Stromal cell of bone marrow (primary cell): ENCODE measurements around the gene CAVIN2.

ENCODE experiments used
- DNase-seq: peaks from one replicate; pipeline ENCODE4 v3.0.0-alpha.2; 2012; ENCODE audit warnings: low read depth

The CAVIN2 gene

DNA sequence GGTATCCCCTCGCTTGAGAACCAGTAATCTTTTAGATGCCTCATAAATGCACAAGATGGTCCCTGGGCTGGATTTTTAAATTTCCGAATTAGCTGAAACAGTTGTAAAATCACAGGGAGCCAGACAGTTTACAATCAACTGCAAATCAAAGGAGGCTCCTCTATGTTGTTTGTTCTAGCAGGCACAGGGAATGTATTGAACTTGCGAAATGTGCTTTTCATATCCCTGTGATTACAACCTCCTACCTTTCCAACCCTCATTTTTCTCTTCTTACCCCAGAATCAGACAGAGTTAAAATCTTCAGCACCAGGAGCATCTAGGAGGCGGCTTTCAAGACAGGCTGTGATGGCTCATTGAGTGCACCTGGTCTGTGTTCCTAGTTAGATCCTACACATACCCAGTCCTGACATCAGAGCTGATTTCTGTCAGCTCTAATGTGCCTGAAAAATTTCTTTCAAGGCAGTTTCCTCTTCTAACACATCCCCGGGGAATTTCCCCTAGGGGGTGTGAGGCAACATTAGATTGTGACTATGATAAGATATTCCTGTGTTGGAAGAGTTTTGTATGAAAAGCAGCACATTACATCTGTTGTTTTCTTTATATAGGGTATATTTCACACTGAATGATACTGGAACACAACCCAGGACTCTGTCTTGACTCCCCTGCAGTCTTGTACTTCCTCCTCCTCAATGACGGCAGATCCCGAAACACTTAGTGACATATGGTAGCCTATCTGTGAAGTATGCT, 17.9 kb upstream of the CAVIN2 start:
- no peak for DNase-seq

DNA sequence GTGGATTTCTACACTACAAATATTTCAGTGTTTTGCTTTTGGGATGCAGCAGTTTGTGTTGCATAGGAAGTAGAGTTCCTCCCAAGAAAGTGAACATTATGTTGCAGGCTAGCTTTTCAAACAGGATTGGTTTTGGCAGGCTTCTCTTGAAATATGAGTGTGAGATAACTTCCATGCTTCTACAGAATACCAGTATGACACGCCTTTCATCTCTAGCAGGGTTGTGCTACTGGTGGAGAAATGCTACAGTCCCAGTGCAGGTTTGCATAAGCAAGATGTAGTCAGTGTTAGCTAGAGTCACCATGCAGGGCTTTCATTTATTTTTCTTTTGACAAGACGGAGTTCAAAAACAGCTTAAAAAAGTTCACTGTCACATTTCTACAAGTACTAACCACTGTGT, 17.1 kb upstream of the CAVIN2 start:
- no peak for DNase-seq

DNA sequence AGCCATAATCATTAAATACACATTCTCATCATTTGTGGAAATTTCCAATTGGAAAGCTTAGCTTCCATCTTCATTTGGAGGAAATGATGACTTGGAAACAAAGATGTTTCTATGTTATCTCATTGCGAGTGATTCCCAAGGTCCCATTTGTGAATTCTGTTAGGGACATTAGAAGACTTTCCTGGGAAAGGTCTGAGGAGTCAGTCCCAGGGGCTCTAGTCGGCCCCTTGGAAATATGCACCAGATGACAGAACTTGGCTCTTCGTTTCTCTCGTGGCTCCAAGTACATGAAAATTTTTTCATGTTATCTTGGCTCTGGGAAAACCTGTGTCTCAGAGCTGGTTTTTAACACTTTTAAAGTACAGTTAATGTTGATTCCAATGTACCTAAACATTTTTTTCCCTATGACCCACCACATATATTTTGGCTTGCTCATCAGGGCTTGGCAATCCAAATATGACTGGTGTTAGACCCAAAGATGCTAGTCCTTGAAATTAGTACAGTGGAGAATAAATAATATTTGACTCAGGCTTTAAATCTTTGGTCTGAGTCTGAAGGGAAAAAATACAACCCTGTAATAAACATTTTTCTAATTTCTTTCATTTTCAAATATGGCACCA, 15.4 kb upstream of the CAVIN2 start:
- DNase-seq = no peak

- DNase-seq = no peak
These were observed 14.0 kb upstream of the CAVIN2 start for GRCh38 chr2:191860760-191861466.

GRCh38 chr2:191859681-191860080, 12.8 kb upstream of the CAVIN2 start:
- no peak for DNase-seq

DNA sequence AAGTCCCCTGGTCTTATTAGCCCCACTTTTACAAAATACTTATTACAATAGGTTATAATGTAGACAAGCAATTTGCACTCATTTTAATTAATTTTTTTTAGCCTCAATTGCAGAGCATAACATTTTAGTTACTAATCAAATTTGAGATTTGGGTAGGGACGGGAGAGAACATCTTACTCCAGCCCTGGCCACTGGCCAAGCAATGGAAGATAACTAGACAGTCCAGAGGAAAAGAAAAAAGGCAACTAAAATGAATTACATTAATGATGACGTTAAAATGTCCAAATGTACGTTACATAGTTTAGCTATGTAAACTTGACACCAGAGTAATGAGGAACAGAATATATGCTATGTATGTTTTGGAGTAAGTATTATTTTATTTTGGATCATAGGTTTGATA, 11.0 kb upstream of the CAVIN2 start:
- DNase-seq = no peak

DNA sequence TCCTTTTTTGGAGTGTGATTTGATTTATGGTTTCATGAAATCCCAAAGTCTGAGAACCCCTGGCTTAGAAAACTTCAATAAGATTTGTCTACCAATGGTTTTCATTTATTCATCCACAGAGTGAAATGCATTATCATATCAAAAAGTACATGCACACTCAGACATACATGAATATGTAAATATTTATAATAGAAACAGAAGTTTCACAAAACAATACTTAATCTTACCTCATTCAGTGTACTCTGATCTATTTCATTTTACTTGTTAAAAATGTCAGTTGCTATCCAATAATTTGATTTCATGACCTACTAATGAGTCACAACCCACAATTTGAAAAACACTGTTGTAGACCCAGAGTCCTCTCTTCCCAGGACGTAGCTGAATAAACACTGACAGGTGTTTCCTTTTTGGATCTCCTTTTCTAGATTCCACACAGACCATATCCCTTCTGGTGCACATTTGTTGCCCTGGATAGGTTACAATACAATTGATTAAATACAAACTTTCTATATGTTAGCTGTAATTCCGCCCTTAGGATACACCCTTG, 10.4 kb upstream of the CAVIN2 start:
- no peak for DNase-seq

DNA sequence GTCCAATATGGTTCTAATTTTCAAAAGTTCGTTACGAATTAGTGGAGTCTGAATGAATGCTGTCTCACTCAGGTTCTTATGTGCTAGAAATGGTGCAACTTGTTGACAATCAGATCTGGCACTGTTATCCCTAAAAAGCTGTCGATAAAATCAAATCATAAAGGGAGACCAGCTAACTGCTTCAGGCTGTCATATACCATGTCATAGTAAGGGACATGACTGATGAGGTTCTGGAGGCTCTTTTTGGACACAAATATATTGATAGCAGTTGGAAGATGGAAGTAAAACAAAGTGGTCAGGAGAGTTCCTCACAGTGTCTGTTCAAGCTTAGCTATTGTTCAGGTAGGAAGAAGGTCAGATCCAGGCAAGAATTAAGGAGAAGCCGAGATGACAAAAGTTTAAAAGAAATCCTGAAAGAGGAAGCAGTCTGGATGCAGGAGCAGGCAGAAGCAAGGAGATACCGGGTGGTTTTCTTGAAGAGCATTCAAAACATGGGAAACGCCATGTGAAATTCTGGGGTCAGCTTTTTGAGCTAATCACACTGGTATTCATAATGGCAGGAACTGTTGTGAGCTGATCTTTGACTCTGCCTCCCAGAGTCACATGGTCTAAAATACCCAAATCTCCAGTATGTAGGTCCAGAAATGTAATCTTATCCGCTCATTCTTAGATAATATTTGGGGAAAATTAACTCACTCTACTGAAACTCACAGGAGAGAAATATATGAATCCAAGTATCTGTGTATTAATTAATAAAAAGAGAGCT, 9.4 kb upstream of the CAVIN2 start:
- DNase-seq = no peak

GRCh38 chr2:191855382-191855781, 8.5 kb upstream of the CAVIN2 start:
- no peak for DNase-seq

DNA sequence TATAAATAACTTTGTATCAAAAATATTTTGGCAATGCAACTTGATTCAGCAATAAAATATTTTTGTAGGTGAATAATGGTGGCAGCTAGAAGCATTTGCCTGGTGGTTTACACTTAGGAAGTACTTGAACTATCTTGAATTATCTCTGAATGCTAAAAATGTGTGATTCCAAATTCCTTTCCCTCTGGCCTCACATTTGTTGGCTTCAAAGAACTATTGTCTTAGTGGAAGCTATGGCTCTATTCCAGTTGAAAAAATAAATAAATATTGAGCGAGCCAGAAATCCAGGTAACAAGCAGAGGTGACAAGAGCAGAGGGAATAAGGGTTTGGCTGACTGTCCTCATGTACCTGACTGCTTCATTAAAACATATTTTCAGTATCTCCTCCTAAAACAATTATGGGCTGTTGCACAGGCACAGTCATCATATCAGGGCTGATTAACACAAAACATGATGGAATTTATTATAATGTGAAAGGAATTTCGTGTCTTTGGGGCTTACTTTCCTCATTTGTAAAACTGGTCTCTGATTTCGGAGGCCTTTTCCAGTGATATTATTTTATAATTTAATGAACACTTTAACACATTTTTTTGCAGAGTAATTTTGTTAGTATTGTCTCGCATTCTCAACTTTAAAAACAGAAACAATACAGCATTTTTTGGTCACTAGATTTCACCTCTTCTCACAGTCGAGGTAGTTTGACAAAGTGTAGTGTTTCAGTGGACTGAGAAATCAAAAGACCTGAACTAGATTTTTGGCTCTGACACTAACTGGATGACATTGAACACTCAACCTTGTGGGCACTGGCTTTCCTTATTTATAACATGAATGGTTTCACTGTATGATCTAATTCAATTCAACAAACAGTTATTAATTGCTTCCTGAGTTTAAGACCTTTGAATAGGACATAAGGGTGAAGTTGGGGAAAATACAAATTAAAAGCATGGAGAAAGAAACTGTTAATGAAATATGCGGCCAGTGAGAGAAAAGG, 7.8 kb upstream of the CAVIN2 start:
- no peak for DNase-seq

GRCh38 chr2:191853843-191854242, 7.0 kb upstream of the CAVIN2 start:
- no peak for DNase-seq

GRCh38 chr2:191851158-191851557, 4.3 kb upstream of the CAVIN2 start:
- DNase-seq = no peak

- no peak for DNase-seq
These were observed 2.2 kb upstream of the CAVIN2 start for GRCh38 chr2:191848771-191849767.

GRCh38 chr2:191847764-191848163, 876 bp upstream of the CAVIN2 start:
- DNase-seq = no peak

GRCh38 chr2:191845876-191846514, 893 bp downstream of the CAVIN2 start:
- no peak for DNase-seq

GRCh38 chr2:191845248-191845715, 1.6 kb downstream of the CAVIN2 start:
- no peak for DNase-seq

GRCh38 chr2:191844706-191845105, 2.2 kb downstream of the CAVIN2 start:
- DNase-seq = no peak

- no peak for DNase-seq
These were observed 6.0 kb downstream of the CAVIN2 start for GRCh38 chr2:191840921-191841320.
